SW 1271 (cell line): ENCODE results near the gene AK1.

Experiments
- DNase-seq, 2 experiments: peaks; one replicate each; lab custom pipeline; 2025; lab: John Stamatoyannopoulos, UW

The AK1 gene

DNA sequence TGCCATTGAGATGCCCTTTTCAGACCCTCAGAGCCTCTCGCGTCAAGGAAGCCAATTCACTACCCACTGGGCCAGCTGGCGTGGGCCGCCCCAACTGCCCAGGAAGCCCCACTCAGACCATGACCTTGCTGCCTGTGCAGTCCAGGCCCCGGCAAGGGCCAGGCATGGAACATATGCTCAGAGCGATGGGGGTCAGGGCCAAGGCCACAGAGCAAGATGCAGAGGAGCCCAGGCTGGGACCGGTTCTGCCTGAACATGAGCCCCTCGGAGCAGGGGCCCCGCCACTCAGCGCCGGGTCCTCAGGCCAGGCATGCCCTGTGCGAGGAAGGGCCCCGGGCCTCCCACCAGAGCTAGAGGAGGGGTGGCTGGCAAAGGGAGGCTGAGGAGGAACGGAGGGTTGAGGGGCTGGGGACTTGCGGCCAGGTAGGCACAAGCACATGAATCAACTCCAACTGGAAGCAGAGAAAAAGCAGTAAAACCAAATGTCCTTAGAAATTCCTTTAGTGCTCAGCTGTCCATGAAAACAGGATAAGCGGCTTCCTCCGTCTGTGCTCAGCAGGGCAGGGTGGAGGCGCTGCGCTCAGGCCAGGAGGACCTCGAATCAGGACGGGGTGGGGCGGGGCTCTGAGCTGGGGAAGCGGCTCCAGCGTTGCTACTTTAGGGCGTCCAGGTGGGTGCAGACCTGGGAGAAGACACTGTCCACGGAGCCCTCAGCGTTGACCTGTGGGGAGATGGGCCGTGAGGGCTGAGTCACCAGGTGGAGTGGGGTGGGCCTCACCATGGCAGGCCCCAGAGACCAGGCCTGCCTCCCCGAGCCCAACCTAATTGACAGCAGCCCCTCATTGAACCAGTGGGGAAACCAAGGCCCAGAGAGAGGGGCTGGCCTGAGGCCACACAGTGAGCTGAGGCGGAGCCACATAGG is 9.9 kb downstream of the AK1 start:
- DNase-seq = no peak

DNA sequence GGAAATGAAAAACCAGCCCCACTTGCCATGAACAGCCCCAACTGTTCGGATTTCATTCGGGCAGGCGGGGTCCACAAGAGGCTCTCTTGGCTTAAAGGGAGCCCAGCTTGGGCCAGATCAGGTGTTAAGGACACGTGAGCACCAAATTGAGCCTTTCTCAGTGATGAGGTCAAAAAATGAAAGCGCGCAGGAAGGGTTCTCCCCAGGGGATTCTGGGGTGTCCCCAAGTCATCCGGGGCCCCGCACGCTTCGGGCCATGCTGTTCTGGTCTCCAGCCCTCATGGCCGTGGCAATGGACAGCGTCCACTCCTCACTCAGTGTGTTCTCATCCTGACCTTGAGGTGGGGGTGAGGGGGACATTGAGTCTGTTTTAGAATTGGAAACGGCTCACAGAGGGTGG is 10.9 kb downstream of the AK1 start:
- no peak for DNase-seq

DNA sequence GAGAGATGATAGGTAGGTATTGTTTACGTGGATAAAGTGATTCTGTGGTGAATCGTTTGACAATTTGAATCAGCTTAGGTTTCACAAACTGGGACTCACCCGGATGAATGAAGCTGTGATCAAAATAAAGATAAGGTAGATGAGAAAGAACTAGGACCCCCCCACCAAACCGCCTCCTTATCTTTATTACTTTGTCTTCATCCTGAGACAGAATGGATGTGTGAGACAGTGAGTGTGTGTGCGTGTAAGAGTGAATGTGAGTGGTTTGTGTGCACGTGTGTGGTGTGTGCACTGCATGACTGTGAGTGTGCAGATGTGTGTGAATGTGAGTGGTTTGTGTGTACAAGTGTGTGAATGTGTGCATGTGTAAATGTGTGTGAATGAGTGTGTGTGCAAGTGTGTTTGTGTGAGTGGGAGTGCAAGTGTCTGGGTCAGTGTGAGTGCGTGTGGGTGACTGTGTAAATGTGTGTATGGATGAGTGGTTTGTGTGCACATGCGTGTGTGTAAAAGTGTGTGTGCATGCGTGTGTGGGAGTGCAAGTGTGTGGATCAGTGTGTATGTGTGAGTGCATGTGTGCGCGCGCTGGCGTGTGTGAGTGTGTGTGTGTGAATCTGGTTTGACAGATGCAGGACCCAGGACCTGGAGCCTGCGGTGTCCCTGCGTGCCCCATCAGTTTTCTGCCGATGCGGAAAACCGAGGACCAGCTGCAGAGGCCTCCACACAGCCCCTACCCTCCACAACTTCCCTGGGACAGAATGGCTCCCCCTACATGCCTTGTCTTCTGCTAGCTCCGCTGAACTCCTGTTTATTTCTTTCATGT is 11.6 kb downstream of the AK1 start:
- DNase-seq = no peak

DNA sequence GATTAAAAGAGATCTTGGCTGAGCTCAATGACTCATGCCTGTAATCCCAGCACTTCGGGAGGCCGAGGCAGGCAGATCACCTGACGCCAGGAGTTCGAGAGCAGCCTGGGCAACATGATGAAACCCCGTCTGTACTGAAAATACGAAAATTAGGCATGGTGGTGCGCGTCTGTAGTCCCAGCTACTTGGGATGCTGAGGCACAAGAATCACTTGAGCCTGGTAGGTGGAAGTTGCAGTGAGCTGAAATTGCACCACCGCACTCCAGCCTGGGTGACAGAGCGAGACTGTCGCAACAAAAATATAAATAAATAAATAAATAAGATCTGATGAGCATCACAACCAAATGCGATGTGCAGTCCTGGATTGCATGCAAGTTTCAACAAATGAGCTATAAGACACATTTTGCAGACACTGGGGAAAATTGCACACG is 14.3 kb downstream of the AK1 start:
- DNase-seq = no peak

DNA sequence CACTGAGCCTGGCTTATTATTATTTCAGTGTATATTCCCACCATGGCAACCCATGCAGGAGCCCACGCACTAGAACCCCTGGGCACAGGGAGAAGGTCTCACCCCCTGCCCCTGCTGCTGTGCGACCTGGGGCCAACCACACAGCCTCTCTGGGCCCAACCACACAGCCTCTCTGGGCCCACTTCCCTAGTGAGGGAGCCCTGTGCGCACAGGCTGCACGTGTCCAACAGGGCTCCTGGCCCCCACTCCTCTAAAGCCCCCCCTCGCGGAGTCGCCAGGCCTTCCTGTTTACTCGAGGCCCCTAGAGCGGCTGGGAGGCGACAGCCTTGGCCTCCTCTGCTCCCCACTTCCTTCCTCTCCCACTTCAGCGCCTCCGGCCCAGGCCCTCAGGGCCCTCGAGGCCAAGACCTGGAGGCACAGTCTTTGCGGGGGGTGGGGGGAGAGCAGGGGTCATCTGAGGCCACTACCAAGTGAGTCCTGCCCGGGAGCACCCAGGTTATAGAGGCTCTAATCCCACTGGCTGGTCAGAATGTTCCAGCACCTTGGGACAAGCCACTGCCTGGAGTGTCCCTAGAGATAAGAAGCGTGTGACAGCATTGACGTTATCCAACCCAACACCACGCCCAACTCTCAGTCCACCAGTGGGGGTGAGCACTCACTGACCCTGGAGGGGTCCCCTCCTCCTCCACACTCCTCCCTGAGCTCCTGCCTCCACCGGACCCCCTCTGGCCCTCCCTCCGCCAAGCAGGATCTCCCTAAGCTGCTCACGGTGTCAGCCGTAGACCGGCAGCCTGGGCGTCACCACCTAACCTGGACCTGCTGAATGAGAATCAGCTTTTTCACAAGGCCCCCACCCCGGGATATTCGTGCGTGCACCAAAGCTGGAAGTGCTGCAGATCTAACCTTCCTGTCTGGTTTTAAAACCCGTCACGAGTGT is 15.1 kb downstream of the AK1 start:
- no peak for DNase-seq

DNA sequence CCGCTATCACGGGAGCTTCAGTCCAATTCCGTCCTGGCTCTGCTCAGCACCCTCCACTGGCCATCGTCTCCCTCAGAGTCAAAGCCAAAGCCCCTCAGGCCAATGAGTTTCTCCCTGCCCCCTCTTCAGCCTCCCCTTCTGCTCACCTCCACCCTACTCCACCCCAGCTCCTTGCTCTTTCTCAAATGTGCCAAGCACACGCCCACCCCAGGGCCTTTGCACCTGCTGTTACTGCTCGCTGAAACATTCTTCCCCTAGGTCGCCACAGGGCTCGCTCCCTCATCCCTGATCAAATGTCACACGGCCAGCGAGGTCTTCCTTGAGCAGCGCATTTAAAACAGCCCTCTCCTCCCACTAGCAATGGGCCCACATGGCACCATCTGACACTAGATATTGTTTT is 16.7 kb downstream of the AK1 start:
- DNase-seq = no peak

DNA sequence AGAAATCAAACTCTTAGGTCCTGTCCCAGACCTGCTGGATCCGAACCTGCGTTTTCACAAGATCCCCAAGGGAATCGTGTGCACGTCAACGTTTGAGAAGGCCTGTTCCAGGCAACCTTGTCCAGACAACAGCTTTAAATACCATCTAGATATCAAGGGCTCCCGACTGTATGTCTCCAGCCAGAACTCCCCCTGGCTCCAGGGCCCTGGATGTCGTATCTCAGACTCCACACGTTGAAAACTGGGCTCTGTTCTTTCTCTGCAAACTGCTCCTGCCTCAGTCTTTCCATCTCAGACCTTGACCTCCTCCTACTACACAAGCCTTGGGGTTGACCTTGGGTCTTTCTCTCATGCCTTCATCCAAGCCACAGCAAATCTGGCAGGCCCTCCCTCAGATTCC is 17.2 kb downstream of the AK1 start:
- DNase-seq = no peak

DNA sequence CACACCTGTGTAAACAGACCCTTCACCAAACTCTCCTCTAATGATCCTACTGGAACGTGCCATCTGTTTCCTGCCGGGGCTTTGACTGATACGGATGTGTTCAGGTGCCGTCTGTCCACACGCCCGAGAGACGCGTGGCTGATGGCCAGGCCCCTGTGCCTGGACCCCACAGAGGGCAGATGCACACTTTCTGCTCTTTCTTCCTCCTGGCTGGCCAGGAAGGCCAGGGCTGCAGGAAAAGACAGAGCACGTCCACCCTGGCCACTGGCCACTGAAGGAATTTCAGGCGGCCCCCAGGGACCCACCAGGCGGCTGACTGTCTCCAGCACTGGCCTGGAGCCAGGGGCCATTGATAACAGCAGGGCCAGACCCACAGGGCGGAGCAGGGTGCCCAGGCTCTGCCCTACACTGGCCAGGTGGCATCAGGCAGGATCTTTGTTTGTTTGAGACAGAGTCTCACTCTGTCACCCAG is 19.4 kb downstream of the AK1 start:
- no peak for DNase-seq

DNA sequence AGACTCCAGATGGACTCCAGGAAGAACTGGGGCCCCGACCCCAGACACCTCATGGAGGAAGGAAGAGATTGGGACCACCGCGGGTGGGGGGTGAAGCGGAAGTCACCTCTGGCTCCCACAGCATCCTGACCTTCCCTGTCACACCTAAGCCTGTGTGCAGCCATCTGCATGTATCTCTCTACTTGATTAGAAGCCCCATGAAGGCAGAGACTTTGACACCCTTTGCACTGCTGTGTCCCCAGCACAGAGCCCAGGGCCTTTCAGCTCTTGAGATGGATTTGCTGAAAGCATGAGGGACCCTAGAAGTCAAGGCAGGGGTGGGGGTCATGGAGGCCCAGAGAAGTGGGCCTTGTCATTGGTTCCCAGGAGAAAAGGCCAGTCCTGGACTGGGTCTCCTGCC is 20.2 kb downstream of the AK1 start:
- no peak for DNase-seq

DNA sequence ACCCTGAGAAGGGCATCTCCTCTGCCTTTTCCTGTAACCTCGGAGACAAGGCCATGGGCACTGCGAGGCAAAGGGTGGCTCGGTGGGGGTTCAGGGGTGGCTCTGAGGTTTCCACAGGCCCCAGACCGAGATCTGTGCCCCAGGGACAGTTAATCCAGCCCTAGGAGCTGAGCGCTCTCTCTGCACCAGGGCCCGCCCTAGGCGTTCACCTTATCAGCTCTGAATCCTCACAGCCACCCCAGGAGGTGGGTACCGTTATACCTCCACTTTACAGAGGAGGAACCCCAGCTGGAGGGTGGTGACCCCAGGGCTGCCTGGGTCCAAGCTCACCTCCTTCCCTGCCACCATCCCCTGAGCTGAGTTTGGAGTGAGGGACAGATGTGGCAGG is 20.8 kb downstream of the AK1 start:
- DNase-seq = no peak

DNA sequence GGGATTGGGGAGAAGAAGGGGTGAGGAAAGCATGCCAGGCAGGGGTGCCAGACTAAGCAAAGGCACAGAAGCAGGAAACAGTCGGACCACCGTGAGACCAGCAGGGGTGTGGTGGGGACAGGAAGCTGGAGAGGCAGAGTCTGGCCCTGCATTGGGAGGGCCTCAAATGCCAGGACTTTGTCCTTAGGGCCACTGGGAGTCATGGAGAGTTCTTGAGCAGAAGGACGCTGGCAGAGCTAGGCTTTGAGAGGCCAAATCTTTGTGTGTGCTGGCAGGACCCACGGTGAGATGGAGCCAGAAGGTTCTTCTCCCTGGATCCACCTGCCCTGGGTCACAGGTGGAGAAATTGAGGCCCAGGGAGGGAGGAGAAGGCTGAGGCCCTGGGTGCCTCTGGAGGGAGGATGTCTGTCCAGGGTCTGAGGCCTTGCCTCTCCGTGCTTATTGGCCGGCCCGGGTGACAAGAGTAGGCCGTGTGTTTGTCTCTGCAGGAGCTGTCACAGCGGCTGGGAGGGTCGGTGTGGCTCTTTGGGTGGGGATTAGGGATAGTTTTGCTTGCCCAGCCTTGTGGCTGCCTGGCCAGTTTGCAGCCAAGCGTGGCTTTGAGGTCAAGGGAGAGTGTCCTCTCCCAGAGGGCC is 21.3 kb downstream of the AK1 start:
- DNase-seq = no peak

DNA sequence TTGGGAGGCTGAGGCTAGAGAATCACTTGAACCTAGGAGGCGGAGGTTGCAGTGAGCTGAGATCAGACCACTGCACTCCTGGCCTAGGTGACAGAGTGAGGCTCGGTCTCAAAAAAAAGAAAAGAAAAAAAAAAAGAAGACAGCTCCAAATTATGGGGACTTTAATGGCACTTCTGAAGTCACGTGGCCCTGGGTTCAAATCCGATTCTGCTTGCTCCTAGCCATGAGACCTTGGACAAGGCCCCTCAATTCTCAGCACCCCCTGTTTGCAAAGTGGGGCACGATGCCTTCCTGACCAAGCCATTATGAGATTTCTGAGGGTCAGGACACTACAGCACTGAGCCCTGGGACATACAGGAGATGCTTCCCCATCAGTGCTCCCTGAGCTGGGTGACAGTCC is 22.0 kb downstream of the AK1 start:
- DNase-seq = no peak

DNA sequence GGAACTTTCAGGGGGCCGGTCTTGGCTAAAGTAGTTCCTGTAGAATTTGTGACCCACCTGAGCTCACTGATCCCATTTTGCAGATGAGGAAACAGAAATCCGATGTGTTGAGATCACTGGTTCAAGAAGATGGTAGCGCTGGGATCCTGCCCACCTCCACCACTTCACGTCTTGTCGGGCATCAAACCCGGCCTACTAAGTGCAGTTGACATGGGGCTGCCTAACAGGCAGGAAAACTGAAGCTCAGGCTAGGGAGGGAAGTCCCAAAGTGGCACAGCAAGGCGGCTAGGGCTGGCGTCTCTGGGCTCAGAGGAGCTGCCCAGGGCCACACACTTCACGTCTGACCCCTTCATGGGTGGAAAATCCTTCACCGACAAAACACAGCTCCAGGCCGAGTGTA is 22.5 kb downstream of the AK1 start:
- DNase-seq = no peak

DNA sequence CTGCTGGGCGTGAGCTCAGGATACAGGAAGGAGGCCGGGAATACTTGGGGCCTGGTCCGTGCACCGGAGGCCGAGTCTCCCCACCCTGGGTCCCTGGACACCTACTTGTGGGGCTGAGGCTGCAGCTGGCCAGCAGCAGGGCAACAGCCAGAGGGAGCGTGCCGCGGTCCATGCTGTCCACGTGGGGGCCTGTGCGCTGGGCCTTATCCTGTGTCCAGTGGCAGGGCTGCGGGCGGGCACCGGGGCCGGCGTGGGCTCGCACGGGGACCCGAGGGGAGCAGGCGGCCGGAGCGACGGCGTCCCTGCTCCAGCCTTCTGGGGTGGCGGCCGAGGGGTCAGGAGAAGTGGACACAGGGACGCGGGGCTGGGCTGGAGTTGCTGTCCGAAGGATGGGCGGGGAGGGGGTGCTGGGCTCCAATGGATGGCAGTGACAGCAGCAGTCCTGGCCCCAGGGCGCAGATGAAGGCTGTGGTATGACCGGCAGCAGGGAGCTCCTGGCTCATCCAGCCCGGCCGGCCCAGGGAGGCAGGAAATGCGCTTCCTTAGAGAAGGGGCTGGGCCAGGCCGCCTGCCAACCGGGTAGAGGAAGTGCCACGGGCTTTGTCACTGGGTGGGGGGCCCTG is 23.2 kb downstream of the AK1 start, which contains the start of gene ENG:
Gene ENG, minus strand, starts transcription at position 475 of the 623 bp plus-strand sequence. Its CDS starts 303 bp downstream, at position 172.
- DNase-seq = peak; percentile 25 to 61

DNA sequence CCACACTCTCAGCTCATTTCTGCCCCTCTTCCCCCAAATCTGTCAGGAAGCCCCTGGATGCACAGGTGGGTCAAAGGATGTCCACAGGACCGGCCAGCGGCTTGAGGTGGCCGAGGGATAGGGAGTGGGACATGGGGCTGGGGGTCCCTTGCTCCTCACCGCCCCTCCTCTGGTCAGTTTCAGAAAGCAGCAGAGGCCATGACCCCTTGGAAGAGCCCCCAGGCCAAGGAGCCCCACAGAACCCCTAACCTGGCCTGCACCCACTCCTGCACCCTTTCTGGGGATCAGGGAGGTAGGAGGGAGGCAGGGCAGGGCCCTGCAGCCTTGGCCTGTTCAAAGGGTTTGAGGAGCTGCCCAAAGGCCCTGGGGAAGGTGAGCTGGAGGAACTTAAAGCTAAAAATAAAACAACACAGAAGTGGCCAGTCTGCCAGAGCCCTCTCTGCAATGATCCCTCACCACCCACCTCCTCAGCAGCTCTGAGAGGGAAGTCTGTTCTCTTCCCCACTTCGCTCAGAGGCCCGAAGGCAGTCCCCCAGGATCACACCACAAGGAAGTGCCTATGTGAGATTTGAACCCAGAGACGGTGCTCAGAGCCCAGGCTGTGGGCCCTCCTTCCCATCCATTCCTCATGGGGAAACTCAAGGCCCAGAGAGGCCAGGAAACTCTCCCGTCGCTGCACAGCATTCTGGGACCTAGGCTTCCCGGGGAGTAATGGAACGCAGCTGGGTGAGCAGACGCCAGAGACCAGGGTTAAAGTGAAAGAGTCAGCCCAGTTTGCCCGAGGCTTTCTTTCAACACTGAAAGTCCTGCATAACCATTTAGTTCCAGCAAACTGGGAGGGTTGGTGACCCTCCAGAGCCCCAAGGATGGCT is 23.9 kb downstream of the AK1 start:
- no peak for DNase-seq

DNA sequence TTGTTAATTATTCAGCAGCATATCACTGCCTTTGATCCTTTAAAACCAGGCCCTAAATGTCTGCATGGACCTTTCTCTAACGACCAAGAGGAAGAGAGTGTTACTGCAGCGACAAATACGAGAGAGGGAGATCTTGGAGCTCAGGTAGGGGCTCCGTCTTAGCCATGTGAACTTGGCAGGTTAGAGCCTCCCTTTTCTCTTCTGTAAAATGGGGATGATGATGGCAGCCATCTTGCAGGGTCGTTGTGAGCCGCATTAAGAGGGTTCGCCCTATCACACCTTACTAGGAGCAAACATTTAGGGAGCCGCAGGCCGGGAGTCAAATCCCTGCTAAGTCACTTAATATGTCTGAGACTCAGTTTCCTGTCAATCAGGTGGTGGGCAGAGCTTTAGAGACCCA is 24.6 kb downstream of the AK1 start:
- no peak for DNase-seq

DNA sequence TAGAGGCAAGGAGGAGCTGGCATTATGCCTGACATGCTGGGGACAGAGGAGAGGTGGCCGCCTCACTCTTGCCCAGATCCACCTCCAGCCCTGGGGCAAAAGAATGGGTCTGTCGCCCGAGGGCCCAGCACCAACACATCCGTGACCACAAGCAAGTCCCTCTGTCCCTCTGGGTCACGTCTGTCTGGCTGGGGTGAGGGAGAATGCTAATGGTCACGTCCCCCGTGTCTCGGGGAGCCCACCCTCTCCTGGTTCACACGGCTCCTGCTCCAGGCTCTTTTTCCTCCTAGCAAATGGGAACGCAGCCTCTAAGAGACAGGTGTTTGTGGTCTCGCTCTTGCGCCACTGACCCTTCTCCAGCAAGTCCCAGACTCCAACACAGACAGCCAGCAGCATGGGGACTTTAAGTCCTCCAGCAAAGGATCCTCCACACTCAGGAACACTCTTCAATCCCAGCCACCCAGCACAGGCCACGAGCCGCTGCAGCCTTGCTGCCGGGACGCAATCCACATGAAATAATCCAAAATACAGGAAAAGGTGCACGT is 27.1 kb downstream of the AK1 start:
- no peak for DNase-seq

DNA sequence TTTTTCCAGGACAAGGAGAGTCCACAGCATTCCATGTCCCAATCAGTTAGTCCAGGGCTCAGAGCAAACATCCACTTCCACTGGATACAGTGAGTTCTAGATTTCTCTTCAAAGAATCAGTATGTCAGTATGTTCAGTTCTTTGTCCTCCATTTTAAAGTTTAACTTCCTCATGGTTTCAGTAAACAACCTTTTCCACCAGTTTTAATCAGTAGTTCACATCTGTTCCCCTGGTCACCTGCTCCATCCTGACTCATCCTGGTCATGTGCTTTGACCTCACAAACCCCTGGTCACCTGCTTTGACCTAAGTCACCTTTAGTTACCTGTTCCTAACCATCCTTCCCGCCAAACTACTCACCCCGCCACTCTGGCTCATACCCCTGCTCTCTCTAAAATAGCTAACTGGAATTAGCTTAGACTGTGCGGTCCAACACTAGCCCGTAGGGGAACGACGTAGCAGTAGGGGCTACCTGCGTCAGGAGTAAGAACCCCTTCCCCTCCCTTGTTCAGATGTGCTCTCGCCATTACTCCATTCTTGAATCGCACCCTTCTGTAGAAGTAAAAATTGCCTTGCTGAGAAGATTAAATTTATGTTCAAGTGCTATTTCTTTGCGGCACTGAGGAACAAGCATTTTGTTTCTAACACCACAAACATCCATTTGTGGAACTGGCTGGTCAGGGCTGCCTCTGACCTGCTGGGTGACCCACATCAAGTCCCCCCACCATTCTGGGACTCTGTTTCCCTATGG is 28.5 kb downstream of the AK1 start:
- no peak for DNase-seq
